Measurements from ENCODE around the gene TMEM156.

- TF ChIP-seq POLR2A (IDR thresholded peaks at IDR 0.05) (no peak), CTCF (IDR thresholded peaks at IDR 0.05) (no peak)
Observed at GRCh38 chr4:38923746-38924145, 108.5 kb downstream of the TMEM156 start.

Data from esophagus squamous epithelium (tissue), 4 donors.